ENCODE data around the gene CDK12.

The CDK12 gene

GRCh38 chr17:39551879-39552278, 90.6 kb downstream of the CDK12 start:
- DNase-seq: no peak

- DNase-seq: no peak
Measured at GRCh38 chr17:39553341-39553945, 92.2 kb downstream of the CDK12 start.

GRCh38 chr17:39555368-39555767, 94.1 kb downstream of the CDK12 start:
- no peak for DNase-seq

- no peak for DNase-seq
Measured at GRCh38 chr17:39556423-39556822, 95.1 kb downstream of the CDK12 start.

- DNase-seq: no peak
Measured at GRCh38 chr17:39562395-39562794, 101.1 kb downstream of the CDK12 start.

- DNase-seq: no peak
Measured at GRCh38 chr17:39562976-39563375, 101.7 kb downstream of the CDK12 start.

- no peak for DNase-seq
Measured at GRCh38 chr17:39563476-39563875, 102.2 kb downstream of the CDK12 start.

- no peak for DNase-seq
Measured at GRCh38 chr17:39564211-39564848, 103.0 kb downstream of the CDK12 start.

GRCh38 chr17:39566094-39566850, 105.0 kb downstream of the CDK12 start:
- DNase-seq: no peak

- no peak for DNase-seq
Measured at GRCh38 chr17:39568702-39569101, 107.4 kb downstream of the CDK12 start.

- DNase-seq: no peak
Measured at GRCh38 chr17:39569126-39569525, 107.8 kb downstream of the CDK12 start.

- no peak for DNase-seq
Measured at GRCh38 chr17:39572121-39572520, 110.8 kb downstream of the CDK12 start.

- peak; percentile 55 for DNase-seq
Measured at GRCh38 chr17:39573447-39574298, 112.4 kb downstream of the CDK12 start.

- DNase-seq: no peak
Measured at GRCh38 chr17:39576187-39576586, 114.9 kb downstream of the CDK12 start.

GRCh38 chr17:39578272-39578671, 117.0 kb downstream of the CDK12 start:
- no peak for DNase-seq

GRCh38 chr17:39579318-39580081, 118.2 kb downstream of the CDK12 start:
- no peak for DNase-seq

- DNase-seq: no peak
Measured at GRCh38 chr17:39580082-39580468, 118.8 kb downstream of the CDK12 start.

- DNase-seq: no peak
Measured at GRCh38 chr17:39581071-39581758, 119.9 kb downstream of the CDK12 start.

GRCh38 chr17:39581759-39582085, 120.4 kb downstream of the CDK12 start:
- no peak for DNase-seq

- no peak for DNase-seq
Measured at GRCh38 chr17:39582658-39583057, 121.4 kb downstream of the CDK12 start.

All from NCI-H748 treated with DMSO at 0.1 percent for 48 hours (cell line).